NOMO-1 (cell line): ENCODE measurements around the gene MACROD2.
A peak's percentile ranks its signal among the peaks of the same experiment; 100 is the strongest.

Experiments
- DNase-seq, 2 experiments: peaks; one replicate each; lab custom pipeline; 2025; ENCODE audit not compliant: unreplicated experiment in 2 of 2; lab: John Stamatoyannopoulos, UW

MACROD2 gene

GRCh38 chr20:14778875-14779274, 783.6 kb downstream of the MACROD2 start:
- no peak for DNase-seq

- no peak for DNase-seq
These were observed 785.2 kb downstream of the MACROD2 start for GRCh38 chr20:14780508-14780907.

- DNase-seq, result no peak
These were observed 787.4 kb downstream of the MACROD2 start for GRCh38 chr20:14782731-14783130.

- no peak for DNase-seq
These were observed 788.5 kb downstream of the MACROD2 start for GRCh38 chr20:14783766-14784165.

- DNase-seq, result no peak
These were observed 789.9 kb downstream of the MACROD2 start for GRCh38 chr20:14785065-14785743.

GRCh38 chr20:14790190-14790589, 794.9 kb downstream of the MACROD2 start:
- no peak for DNase-seq

GRCh38 chr20:14790771-14791620, 795.7 kb downstream of the MACROD2 start:
- DNase-seq, result peak in 1 of 2 experiments; percentile 7

- no peak for DNase-seq
These were observed 797.6 kb downstream of the MACROD2 start for GRCh38 chr20:14792915-14793314.

GRCh38 chr20:14799545-14800216, 804.4 kb downstream of the MACROD2 start:
- no peak for DNase-seq

- no peak for DNase-seq
These were observed 805.5 kb downstream of the MACROD2 start for GRCh38 chr20:14800707-14801425.

- DNase-seq, result no peak
These were observed 806.4 kb downstream of the MACROD2 start for GRCh38 chr20:14801591-14802325.

- no peak for DNase-seq
These were observed 811.9 kb downstream of the MACROD2 start for GRCh38 chr20:14807224-14807623.

GRCh38 chr20:14815340-14815739, 820.0 kb downstream of the MACROD2 start:
- no peak for DNase-seq

GRCh38 chr20:14816471-14816870, 821.2 kb downstream of the MACROD2 start:
- DNase-seq, result no peak

- no peak for DNase-seq
These were observed 821.8 kb downstream of the MACROD2 start for GRCh38 chr20:14817101-14817500.

- DNase-seq, result no peak
These were observed 825.5 kb downstream of the MACROD2 start for GRCh38 chr20:14820771-14821170.

- DNase-seq, result no peak
These were observed 825.9 kb downstream of the MACROD2 start for GRCh38 chr20:14821251-14821650.

GRCh38 chr20:14824996-14825395, 829.7 kb downstream of the MACROD2 start:
- DNase-seq, result no peak

- no peak for DNase-seq
These were observed 831.4 kb downstream of the MACROD2 start for GRCh38 chr20:14826543-14827313.
